HG03469 (cell line): Measurements from ENCODE around the gene POU3F1.
"Not testable (repeated sequence)": the region's sequence is repeated elsewhere in the genome, so short reads cannot be mapped to it uniquely, and the experiment has no call there.

Experiments
- ATAC-seq: cut with Tn5 transposase; IDR thresholded peaks from one replicate; pipeline ENCODE4 v1.9.1; 2021; ENCODE audit warnings: mild to moderate bottlenecking, moderate library complexity, moderate number of reproducible peaks; ENCODE audit not compliant: unreplicated experiment

Gene POU3F1

GRCh38 chr1:38050397-38051078 lies 3.9 kb upstream of the POU3F1 start:
- ATAC-seq, result no peak

GRCh38 chr1:38047603-38048141 lies 1.1 kb upstream of the POU3F1 start:
- no peak for ATAC-seq

GRCh38 chr1:38046884-38047602 lies 450 bp upstream of the POU3F1 start:
- no peak for ATAC-seq

- ATAC-seq, result no peak
Observed at GRCh38 chr1:38045401-38046332, 926 bp downstream of the POU3F1 start.

GRCh38 chr1:38044221-38045215 lies 2.1 kb downstream of the POU3F1 start:
- no peak for ATAC-seq

GRCh38 chr1:38043036-38043747 lies 3.4 kb downstream of the POU3F1 start:
- no peak for ATAC-seq

- no peak for ATAC-seq
Observed at GRCh38 chr1:38041936-38042834, 4.4 kb downstream of the POU3F1 start.

- ATAC-seq, result no peak
Observed at GRCh38 chr1:38039331-38040088, 7.1 kb downstream of the POU3F1 start.

- ATAC-seq, result no peak
Observed at GRCh38 chr1:38038861-38039260, 7.7 kb downstream of the POU3F1 start.

- ATAC-seq, result no peak
Observed at GRCh38 chr1:38037221-38037939, 9.2 kb downstream of the POU3F1 start.

GRCh38 chr1:38034871-38035270 lies 11.7 kb downstream of the POU3F1 start:
- no peak for ATAC-seq

GRCh38 chr1:38032992-38033391 lies 13.6 kb downstream of the POU3F1 start:
- not testable (repeated sequence) for ATAC-seq

GRCh38 chr1:38031513-38031866 lies 15.1 kb downstream of the POU3F1 start:
- no peak for ATAC-seq

- no peak for ATAC-seq
Observed at GRCh38 chr1:38030596-38031512, 15.7 kb downstream of the POU3F1 start.

- no peak for ATAC-seq
Observed at GRCh38 chr1:38029685-38030511, 16.7 kb downstream of the POU3F1 start.
